Activated T-helper 9 cell treated with anti-CD3 and anti-CD28 coated beads, Interleukin-2, amount 50 U/mL, for 16 hours (primary cell): ENCODE measurements around the gene PDGFB.

Source experiments
- DNase-seq: peaks from one replicate; pipeline ENCODE4 v3.0.0-alpha.2; 2020; ENCODE audit warnings: low read depth

PDGFB gene

GRCh38 chr22:39205344-39206021 is 39.3 kb downstream of the PDGFB start:
- no peak for DNase-seq

GRCh38 chr22:39204216-39204615 is 40.6 kb downstream of the PDGFB start:
- DNase-seq, result no peak

DNA sequence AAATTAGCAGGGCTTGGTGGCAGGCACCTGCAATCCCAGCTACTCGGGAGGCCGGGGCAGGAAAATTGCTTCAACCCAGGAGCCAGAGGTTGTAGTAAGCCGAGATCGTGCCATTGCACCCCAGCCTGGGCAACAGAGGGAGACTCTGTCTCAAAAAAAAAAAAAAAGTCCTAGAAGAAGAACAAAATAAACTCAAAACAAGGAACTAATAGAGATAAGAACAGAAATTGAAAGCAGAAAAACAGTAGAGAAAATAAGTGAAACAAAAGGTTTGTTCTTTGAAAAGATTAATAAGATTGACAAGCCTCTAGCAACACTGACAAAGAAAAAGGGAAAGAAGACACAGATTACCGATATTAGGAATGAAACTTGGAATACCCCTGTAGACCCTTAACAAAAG is 47.2 kb downstream of the PDGFB start:
- DNase-seq, result no peak

DNA sequence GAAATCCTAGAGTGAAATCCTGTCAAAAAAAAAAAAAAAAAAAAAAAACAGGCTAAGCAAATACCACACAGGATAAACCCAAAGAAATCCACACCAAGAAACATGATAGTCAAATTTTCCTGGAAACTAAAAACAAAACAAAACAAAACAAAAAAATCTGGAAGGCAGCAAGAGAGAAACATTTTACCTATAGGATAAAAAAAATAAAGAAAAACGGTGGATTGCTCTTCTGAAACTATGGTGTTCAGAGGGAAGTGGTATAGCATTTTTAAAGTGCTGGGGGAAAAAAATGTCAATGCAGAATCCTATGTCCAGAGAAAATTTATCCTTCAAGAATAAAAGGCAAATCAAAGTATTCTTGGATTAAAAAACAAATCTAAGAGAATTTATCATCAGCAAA is 50.7 kb downstream of the PDGFB start:
- DNase-seq, result no peak

DNA sequence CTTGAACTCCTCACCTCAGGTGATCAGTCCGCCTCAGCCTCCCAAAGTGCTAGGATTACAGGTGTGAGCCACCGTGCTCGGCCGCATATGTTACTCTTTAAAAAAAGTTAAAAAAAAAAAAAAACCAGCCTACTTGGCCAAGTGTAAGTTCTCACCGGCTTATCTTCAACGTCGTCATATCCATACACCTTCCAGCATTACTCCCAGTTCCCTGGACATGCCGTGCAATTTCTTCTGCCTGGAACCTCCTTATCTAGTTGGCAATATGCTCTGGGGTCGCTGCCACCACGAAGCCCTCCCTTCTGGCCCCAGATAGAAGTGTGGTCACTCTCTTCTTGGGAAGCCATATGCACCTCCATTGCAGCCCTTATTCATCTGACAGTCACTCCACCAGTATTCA is 56.0 kb downstream of the PDGFB start:
- no peak for DNase-seq

DNA sequence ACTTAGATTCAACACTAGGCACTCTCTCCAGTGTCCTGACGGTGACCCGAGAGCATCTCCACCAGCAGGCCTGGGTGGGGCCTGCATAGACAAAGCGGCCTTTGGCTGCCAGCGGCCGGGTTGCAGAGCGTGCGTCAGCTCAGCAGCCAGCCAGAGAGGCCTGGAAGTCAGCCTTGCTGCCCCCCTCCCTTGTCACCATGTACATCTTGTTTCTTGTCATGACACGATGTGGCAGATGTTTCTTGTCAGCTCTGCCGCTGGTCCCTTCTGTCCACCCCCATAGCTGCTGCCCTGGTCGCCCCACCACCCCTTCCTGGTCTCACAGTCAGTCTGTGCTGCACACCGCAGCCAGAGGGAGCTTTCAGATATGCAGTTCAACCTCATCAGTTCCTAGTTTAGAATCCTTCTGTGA is 59.2 kb downstream of the PDGFB start:
- no peak for DNase-seq

DNA sequence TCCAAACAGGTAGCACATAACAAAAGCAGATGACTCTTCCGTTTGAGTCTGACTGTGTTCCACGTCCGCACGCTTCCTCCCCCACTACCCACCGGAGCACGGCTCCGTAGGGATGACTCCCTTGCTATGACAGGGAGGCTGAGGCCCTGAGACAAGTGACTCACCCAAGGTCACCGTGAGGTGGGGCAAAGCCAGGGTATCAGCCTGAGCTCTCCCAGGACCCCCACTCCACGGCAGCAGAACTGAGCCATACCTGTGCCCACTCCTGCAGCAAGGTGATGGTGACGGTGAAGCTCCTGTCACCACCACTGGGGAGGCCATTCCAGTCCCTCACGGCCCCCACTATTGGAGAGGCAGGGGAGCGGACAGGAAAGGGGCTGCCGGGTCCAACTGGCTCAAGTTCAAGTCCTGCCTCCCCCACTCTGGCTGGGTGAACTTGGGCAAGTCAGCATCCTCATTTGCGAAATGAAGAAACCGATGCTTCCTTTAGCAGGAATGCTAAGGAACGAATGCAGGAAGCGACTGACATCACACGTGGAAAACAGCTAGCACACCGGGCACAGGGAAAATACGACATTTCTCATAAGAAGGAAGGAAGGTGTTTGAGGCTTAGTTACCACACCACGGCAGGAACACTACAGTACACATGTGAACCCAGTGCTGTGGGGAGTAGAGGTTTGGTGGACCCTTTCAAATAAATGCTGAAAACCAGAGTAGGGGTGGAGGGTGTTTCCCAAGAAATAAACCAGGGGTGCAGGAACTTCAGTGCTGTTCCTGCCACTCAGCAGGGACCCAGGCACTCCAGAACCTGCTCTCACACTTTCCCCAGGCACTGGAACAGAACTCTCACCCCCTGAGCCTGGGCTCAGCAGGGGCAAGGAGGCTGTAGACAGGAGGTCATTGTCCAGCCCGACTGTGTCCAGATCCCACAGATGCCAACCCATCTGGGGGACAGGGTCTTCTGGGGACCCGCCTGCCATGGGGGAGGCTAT is 59.9 kb downstream of the PDGFB start:
- no peak for DNase-seq

DNA sequence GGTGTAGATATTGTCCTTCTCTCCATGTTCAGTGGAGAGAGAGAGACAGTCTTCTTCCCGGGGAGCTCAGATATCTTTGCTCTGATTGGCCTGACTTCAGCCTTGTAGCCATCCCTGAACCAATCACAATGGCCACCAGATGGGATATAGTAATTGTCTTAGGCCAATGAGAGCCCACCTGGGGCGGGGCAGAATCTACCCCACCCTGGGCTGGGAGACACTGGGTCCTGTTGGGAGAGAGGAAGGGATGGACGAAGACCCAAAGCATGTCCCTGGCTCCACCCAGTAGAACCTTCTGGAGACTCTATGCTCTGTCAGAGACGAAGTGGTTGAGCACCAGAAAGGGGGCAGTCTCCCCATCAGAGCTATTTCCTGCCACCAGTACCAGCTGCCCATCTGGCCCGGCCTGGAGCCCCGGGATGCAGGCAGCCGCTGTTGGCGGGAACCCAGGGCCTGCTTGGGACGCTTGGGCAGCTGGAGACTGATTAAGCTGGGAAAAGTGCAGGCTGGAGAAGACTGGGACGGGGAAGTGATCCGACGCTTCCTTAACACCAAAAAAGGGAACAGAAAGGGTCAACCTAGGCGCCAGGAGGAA is 60.7 kb downstream of the PDGFB start:
- no peak for DNase-seq

DNA sequence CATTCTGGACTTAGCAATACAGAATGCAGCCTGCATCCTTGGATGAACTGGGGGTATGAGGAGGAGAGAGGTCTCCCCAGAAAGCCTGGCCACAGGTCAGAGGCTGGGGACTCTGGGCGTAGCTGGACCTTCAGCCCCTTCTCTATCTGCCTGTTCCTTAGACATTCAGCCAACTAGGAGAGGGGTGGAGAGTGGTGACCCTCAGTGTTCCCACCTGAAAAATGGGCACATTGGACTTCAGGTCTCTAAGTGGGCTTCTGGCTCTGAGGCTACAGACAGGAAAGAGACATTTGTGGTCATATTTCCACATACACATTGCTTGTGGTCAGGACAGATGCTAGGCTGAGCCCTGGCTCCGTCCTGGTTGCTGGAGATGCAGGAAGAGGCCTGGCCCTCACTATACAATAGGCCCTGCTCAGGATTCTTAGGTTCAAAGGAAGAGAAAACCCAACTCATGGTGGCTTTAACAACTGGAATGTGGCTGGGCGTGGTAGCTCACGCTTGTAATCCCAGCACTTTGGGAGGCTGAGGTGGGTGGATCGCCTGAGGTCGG is 62.2 kb downstream of the PDGFB start:
- no peak for DNase-seq

- DNase-seq, result no peak
Measured at GRCh38 chr22:39181778-39182177, 63.0 kb downstream of the PDGFB start.

DNA sequence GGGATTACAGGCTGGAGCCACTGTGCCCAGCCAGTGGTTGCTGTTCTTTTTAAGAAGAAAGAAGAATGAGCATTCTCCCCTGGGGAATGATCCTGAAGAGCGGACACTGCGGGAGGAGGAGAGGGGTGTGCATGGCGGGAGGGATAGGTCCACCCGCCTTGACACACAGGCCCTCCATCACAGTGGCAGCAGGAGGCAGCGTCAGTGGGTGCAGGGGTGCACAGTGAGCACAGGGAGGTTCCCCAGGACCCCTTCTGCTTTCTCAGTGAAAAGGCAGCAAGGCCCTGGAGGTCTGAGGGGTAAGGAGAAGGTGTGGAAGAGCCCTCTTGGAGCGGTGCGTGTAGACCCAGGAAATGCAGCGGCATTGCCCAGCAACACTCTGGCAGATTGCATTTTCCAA is 63.4 kb downstream of the PDGFB start:
- DNase-seq, result no peak

GRCh38 chr22:39179841-39180335 is 64.9 kb downstream of the PDGFB start:
- no peak for DNase-seq

DNA sequence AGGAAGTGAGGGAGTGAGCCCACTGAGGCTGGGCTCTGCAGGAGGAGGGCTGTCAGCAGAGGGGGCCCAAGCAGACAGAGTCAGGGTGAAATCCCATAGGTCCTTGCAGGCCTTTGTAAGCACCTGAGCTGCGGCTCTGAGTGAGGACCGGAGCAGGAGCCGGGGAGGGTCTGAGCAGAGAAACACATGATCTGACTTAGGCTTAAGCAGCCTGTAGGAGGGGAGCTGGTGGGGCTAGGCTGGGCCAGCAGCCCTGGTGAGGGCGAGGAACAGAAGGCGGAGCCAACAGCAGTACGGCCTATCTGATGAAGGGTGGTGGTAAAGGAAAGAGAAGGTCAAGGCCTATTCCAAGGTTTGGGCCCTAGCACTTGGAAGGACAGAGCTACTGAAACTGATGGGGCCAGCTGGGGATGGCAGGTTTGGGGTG is 65.4 kb downstream of the PDGFB start:
- DNase-seq, result no peak

DNA sequence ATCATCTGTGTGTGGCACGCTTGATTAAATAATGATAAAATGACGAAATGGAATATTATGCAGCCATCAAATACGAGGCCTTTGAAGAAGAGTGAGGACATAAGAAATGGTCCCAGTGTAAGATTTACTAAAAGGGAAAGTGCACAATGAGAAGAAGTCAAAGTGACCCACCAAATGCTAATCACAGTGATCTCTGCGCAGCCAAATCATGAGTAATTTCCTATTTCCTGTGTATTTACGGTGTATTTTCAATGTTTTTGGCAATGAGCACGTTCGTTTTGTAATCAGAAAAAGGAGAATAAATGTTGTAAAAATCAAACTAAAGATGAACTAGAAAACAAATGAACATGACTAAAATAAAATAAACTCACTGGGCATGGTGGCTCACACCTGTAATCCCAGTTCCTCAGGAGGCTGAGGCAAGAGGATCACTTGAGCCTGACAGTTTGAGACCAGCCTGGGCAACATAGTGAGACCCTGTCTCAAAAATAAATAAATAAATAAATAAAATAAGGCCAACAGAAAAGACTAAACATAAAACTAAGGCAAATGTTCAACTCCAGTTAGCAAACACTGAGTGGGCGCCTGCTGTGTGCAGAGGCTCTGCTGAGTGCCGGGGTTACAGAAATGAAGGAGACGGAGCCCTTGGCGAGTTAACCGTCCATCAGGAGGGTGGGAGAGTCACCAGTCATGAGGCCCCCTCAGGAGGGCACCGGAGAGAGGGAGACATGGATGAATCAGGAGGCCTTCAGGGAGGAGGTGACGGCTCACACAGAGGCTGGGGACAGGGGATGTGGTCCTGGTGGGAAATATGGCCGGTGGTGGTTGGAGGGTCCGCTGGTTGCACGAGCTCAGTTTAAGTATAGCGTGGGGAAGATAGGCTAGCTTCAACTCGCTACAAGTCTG is 66.3 kb downstream of the PDGFB start:
- DNase-seq, result no peak

DNA sequence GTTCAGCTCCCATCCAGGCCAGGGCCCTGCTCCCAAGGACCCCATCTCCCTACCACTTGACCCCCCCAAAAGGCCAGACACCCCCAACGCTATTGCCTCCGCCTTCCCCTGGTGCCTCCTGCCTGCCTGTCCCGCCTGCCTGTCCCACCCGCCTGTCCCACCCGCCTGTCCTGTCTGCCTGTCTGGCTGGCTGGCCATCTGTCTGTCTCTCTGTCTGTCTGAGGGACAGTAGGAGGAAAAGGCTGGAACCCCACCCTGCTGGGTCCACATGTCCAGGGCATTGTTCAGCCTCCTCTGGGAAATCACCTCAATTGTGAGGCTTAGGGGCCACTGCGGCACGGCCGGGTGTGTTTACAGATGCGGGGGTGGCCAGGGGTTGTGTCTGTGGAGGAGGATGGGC is 67.0 kb downstream of the PDGFB start:
- DNase-seq, result no peak

DNA sequence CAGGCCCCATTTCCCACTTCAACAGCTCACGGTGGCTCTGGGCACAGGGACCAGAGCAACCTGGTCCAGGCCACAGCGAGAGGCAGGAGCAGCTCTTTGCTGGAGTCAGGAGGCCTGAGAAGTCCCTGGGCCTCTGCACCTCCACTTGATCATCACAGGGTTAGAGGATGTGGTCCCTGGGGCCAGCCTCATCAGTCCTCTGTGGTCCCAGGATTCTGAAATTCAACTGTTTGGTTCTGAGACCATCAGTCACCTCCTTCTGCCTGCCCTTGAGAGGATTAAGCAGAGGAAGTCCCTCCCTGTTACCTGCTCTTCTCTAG is 67.4 kb downstream of the PDGFB start:
- DNase-seq, result no peak

DNA sequence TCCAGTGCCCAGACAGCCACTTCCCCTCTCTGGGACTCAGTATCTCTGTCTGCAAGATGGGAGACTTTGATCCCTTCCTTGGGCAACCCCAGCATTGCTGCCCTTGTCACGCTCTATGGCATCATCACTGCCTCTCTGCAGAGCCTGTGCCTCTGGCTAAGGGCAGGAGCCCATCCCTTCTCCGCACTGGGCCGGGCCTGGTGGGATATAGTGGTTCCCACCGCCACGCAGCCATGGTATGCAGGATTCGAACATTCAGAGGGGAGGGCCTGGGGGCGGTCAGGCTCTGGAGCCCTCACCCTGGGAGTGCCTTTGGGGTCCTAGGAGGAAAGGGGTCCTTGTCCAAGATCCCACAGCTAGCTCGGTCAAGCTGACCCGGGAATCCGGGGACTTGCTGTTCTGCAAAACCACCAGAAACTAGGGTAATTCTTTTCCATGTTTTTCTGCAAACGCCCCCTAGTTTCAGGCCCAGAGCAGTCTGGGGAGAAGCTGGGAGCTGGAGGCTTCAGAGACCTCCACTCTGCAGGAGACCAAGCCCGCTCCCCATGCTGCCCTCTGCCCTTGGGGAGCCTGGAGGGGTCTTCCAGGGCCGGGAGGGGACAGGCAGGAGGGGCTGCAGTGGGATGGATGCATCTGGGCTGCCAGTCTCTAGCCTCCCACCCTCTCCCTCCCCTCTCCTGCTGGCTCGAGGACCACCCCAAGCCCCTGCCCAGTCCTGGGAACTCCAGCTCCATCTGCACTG is 67.9 kb downstream of the PDGFB start:
- DNase-seq, result no peak

GRCh38 chr22:39176143-39176713 is 68.6 kb downstream of the PDGFB start:
- DNase-seq, result no peak

- no peak for DNase-seq
Measured at GRCh38 chr22:39175353-39176142, 69.2 kb downstream of the PDGFB start.
